ENCODE measurements around the gene CPNE2. TPM values are rescaled to one million over a fixed set of nuclear protein-coding genes. Genes with fewer than 3 reads are reported as not detected.

CPNE2 gene
- total RNA-seq, 1 donor from 2014 or later: 36.6 TPM

DNA sequence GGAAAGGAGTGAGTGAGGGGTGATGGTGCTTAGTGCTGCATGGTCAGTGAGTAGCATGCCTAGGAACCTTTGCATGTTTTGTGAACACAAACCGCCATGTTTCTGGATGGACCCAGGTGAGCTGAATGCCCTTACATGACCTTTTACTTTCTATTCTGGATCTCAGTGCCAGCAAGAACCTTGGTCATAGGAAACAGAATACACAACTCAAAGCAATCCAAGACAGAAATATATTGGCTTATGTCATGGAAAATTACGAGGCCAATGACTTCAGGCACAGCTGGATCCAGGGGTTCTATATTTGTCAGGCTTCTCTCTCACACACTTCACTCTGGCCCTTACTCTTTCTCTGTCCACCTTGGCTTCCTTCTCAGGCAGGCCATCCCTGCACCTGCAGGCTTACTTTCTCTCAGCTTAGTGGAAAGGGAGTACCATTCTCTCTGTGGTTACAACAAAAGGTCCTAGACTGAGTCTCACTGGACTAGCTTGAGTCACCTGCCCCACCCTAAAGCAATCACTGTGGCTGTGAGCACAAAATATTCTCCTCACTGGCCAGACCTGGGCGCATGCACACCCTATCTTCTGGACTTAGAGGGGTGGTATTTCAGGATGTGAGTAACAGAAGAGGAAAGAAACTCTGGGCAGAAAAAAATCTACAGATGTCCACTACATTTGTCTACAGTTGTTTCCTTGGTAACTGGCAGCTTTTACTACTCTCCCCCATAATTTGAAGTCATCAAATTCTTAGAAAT is 20.4 kb upstream of the CPNE2 start:
- no peak for DNase-seq (ENCODE audit: low spot score in 2 of 2)
- TF ChIP-seq, protein P1, sequence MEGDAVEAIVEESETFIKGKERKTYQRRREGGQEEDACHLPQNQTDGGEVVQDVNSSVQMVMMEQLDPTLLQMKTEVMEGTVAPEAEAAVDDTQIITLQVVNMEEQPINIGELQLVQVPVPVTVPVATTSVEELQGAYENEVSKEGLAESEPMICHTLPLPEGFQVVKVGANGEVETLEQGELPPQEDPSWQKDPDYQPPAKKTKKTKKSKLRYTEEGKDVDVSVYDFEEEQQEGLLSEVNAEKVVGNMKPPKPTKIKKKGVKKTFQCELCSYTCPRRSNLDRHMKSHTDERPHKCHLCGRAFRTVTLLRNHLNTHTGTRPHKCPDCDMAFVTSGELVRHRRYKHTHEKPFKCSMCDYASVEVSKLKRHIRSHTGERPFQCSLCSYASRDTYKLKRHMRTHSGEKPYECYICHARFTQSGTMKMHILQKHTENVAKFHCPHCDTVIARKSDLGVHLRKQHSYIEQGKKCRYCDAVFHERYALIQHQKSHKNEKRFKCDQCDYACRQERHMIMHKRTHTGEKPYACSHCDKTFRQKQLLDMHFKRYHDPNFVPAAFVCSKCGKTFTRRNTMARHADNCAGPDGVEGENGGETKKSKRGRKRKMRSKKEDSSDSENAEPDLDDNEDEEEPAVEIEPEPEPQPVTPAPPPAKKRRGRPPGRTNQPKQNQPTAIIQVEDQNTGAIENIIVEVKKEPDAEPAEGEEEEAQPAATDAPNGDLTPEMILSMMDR (IDR thresholded peaks at IDR 0.05): no peak
- Histone ChIP-seq H3K27ac (no peak overlapping the region), H3K36me3 (peaks cover 3 to 5% of the 10 kb centered on the region in 2 donors), H3K9me3 (no peaks in the 10 kb centered on the region), H3K27me3 (no peaks in the 10 kb centered on the region), H3K4me3 (no peak overlapping the region), H3K4me1 (no peaks in the 10 kb centered on the region)
- intact Hi-C loops (cut with DNase I): no loop called here

DNA sequence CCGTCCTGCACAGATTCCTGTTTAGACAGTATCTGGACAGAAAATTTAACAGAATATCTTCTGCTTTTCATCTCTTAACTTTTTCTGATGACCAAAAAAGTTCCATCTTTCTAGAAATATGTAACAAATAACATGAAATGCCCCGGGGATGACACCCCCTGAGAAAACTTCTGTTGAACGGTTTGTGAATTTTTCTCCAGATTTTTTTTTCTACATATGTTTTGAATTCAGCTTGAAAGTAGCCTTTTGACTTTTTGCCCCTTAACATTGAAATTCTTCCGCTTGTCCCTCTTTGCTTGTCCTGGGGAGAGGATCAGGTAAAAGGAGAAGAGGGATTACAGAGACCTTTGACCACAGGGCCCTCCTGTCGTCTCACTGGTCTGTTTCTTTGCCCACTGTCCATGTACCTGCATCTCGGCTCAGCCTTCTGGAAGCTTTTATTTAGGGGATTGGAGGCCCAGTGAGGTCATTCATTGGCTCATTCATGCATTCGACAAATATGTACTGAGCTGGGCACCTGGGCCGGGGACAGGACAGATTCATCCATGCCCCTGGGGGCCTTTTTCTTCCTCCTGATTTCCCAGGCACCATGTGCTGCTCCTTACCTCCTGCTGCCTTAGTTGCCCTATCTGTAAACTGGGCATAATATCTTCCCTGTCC is 19.6 kb upstream of the CPNE2 start:
- Histone ChIP-seq H3K36me3 (peaks cover 3 to 5% of the 10 kb centered on the region in 2 donors), H3K27ac (no peak overlapping the region), H3K27me3 (no peaks in the 10 kb centered on the region), H3K4me3 (no peak overlapping the region), H3K4me1 (no peaks in the 10 kb centered on the region), H3K9me3 (no peaks in the 10 kb centered on the region)
- DNase-seq (ENCODE audit: low spot score in 2 of 2): no peak
- intact Hi-C loops (cut with DNase I): no loop called here
- TF ChIP-seq, protein P1 (IDR thresholded peaks at IDR 0.05): no peak

DNA sequence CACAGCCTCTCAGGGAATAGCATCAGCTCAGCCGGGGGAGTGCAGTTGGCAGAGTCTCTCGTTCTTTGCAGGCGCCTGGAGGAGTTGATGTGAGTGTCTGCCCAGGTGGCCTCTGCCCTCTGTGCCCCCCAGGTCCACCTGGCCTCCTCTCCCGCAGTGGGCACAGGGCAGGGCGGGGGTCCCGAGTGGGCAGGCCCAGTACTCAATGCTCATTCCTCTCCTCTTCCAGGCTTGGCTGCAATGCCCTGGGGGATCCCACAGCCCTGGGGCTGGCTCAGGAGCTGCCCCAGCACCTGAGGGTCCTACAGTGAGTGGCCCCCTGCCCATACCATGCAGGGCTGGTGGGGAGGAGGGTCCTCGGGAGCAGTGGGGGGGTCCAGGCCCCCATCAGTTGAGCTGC is 14.7 kb upstream of the CPNE2 start:
- no peak for DNase-seq (ENCODE audit: low spot score in 2 of 2)
- no peaks in the 10 kb centered on the region for H3K27me3 ChIP-seq
- H3K27ac ChIP-seq: no peak overlapping the region
- peaks cover 0 to 6% of the 10 kb centered on the region in 2 donors for H3K36me3 ChIP-seq
- no peaks in the 10 kb centered on the region for H3K9me3 ChIP-seq
- no peaks in the 10 kb centered on the region for H3K4me1 ChIP-seq
- TF ChIP-seq, protein P1 (IDR thresholded peaks at IDR 0.05): no peak
- intact Hi-C loops (cut with DNase I): no loop called here
- H3K4me3 ChIP-seq: no peak overlapping the region

DNA sequence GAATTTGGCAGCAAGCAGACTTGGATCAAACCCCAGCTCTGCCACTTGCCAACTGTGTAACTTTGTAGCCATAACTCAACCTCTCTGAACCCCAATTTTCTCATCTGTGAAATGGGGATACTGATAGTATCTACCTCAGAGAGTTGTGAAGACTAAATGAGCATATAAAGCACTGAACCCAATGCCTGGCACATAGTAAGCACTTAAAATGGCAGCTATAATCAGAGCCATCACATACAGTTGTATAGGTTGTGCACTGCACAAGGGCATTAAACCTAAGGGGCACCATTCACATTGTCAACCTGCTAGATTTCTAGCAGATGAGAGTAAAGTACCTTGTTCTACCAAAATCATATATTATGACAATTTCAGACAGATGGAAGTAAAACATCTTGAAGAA is 10.6 kb upstream of the CPNE2 start:
- intact Hi-C loops (cut with DNase I): no loop called here

DNA sequence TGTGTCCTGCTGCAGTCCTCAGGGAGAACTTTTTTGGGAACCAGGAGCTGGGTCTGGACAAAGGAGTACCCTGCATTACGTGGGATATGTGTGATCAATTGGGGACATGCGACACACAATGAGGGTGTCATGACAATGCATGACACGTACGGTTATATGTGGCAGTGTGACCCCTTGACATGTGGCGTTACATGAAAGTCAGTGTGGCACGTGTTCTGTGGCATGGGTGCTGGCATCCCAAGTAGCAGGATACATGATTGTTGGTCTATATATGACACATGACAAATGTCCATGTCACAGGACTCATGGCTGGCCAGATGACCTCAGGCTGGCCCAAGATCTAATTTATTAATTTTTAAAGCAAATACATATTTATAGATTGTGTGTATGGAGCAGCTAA is 9.7 kb upstream of the CPNE2 start:
- DNase-seq (ENCODE audit: low spot score in 2 of 2): no peak
- H3K4me1 ChIP-seq: peaks cover 0 to 6% of the 10 kb centered on the region in 2 donors
- intact Hi-C loops (cut with DNase I): no loop called here

More for the DNA sequence above, 10.6 kb upstream of the CPNE2 start:
- no peak for DNase-seq (ENCODE audit: low spot score in 2 of 2)
- no peak overlapping the region for H3K27ac ChIP-seq
- H3K27me3 ChIP-seq: no peaks in the 10 kb centered on the region
- H3K4me1 ChIP-seq: peaks cover 0 to 6% of the 10 kb centered on the region in 2 donors
- no peak overlapping the region for H3K4me3 ChIP-seq
- H3K9me3 ChIP-seq: no peaks in the 10 kb centered on the region
- peaks cover 0 to 6% of the 10 kb centered on the region in 2 donors for H3K36me3 ChIP-seq
- TF ChIP-seq, protein P1 (IDR thresholded peaks at IDR 0.05): no peak

More for the DNA sequence above, 9.7 kb upstream of the CPNE2 start:
- Histone ChIP-seq H3K27me3 (no peaks in the 10 kb centered on the region), H3K4me3 (no peak overlapping the region), H3K36me3 (peaks cover 0 to 3% of the 10 kb centered on the region in 2 donors), H3K9me3 (no peaks in the 10 kb centered on the region), H3K27ac (no peak overlapping the region)
- TF ChIP-seq, protein P1 (IDR thresholded peaks at IDR 0.05): no peak
